ENCODE measurements around the gene KNDC1.

The KNDC1 gene

GRCh38 chr10:133158437-133158755 lies 1.6 kb upstream of the KNDC1 start:
- no peak overlapping the region for H3K23ac ChIP-seq (ENCODE audit: low read length)
- no peak overlapping the region for H3K14ac ChIP-seq (ENCODE audit: low read length)
- H2AFZ ChIP-seq (ENCODE audit: insufficient read depth, low read length, poor library complexity) = no peak overlapping the region
- H2BK5ac ChIP-seq (ENCODE audit: low read depth, low read length, poor library complexity) = no peak overlapping the region
- no peak overlapping the region for H3K4ac ChIP-seq (ENCODE audit: low read depth, low read length)
- DNase-seq = no peak
- H3K18ac ChIP-seq (ENCODE audit: low read length) = no peak overlapping the region
- H2AK5ac ChIP-seq (ENCODE audit: low read length) = no peak overlapping the region
- H3K79me1 ChIP-seq (ENCODE audit: low read length) = no peaks in the 10 kb centered on the region
- H3K4me3 ChIP-seq (ENCODE audit: low read depth, low read length) = no peak overlapping the region
- WGBS (ENCODE audit: extremely low coverage, insufficient coverage, insufficient read length) = no CpG with 5 or more reads among the region's 12 CpGs
- no peaks in the 10 kb centered on the region for H3K79me2 ChIP-seq (ENCODE audit: control insufficient read depth, insufficient read depth, low read length, poor library complexity)
- H4K12ac ChIP-seq (ENCODE audit: low read depth, low read length) = no peak overlapping the region
- no peak overlapping the region for H3K27ac ChIP-seq (ENCODE audit: low read depth, low read length)
- H2BK12ac ChIP-seq (ENCODE audit: low read length) = no peak overlapping the region
- no peaks in the 10 kb centered on the region for H3K36me3 ChIP-seq (ENCODE audit: control insufficient read depth in 1 of 2, insufficient read depth in 2 of 2, low read length in 2 of 2)
- no peak overlapping the region for H3K4me2 ChIP-seq (ENCODE audit: low read length)
- no peak overlapping the region for H4K8ac ChIP-seq (ENCODE audit: low read depth, low read length)
- H3K9ac ChIP-seq (ENCODE audit: low read length) = no peak overlapping the region
- peaks cover 0 to 11% of the 10 kb centered on the region in 2 experiments for H3K4me1 ChIP-seq (ENCODE audit: control insufficient read depth in 1 of 2, insufficient read depth in 2 of 2, low read length in 2 of 2)
- H2BK120ac ChIP-seq (ENCODE audit: insufficient read depth, low read length, poor library complexity) = no peak overlapping the region
- H4K91ac ChIP-seq (ENCODE audit: low read depth, low read length) = no peak overlapping the region
- peaks cover 2% of the 10 kb centered on the region for H3K27me3 ChIP-seq (ENCODE audit: insufficient read depth, low read length)
- peaks cover 5% of the 10 kb centered on the region for H3K9me3 ChIP-seq (ENCODE audit: insufficient read depth, low read depth, low read length)

- H3K4me1 ChIP-seq (ENCODE audit: control insufficient read depth in 1 of 2, insufficient read depth in 2 of 2, low read length in 2 of 2) = peaks cover 0 to 11% of the 10 kb centered on the region in 2 experiments
- no CpG with 5 or more reads among the region's 23 CpGs for WGBS (ENCODE audit: extremely low coverage, insufficient coverage, insufficient read length)
- no peaks in the 10 kb centered on the region for H3K79me1 ChIP-seq (ENCODE audit: low read length)
- H3K14ac ChIP-seq (ENCODE audit: low read length) = no peak overlapping the region
- H4K8ac ChIP-seq (ENCODE audit: low read depth, low read length) = no peak overlapping the region
- peaks cover 5% of the 10 kb centered on the region for H3K9me3 ChIP-seq (ENCODE audit: insufficient read depth, low read depth, low read length)
- no peak for DNase-seq
- H2BK5ac ChIP-seq (ENCODE audit: low read depth, low read length, poor library complexity) = no peak overlapping the region
- H3K4ac ChIP-seq (ENCODE audit: low read depth, low read length) = no peak overlapping the region
- H2BK12ac ChIP-seq (ENCODE audit: low read length) = no peak overlapping the region
- H3K27me3 ChIP-seq (ENCODE audit: insufficient read depth, low read length) = peaks cover 2% of the 10 kb centered on the region
- H3K18ac ChIP-seq (ENCODE audit: low read length) = no peak overlapping the region
- H3K27ac ChIP-seq (ENCODE audit: low read depth, low read length) = no peak overlapping the region
- no peak overlapping the region for H2AFZ ChIP-seq (ENCODE audit: insufficient read depth, low read length, poor library complexity)
- no peak overlapping the region for H4K91ac ChIP-seq (ENCODE audit: low read depth, low read length)
- no peak overlapping the region for H3K23ac ChIP-seq (ENCODE audit: low read length)
- no peak overlapping the region for H4K12ac ChIP-seq (ENCODE audit: low read depth, low read length)
- H3K9ac ChIP-seq (ENCODE audit: low read length) = no peak overlapping the region
- no peak overlapping the region for H2BK120ac ChIP-seq (ENCODE audit: insufficient read depth, low read length, poor library complexity)
- no peaks in the 10 kb centered on the region for H3K79me2 ChIP-seq (ENCODE audit: control insufficient read depth, insufficient read depth, low read length, poor library complexity)
- no peak overlapping the region for H3K4me3 ChIP-seq (ENCODE audit: low read depth, low read length)
- H3K36me3 ChIP-seq (ENCODE audit: control insufficient read depth in 1 of 2, insufficient read depth in 2 of 2, low read length in 2 of 2) = no peaks in the 10 kb centered on the region
- no peak overlapping the region for H3K4me2 ChIP-seq (ENCODE audit: low read length)
- H2AK5ac ChIP-seq (ENCODE audit: low read length) = no peak overlapping the region
These were observed 1.0 kb upstream of the KNDC1 start for GRCh38 chr10:133158756-133159610.

- Histone ChIP-seq H3K9me3 (ENCODE audit: insufficient read depth, low read depth, low read length) (peaks cover 5% of the 10 kb centered on the region), H3K4me3 (ENCODE audit: low read depth, low read length) (no peak overlapping the region), H3K79me2 (ENCODE audit: control insufficient read depth, insufficient read depth, low read length, poor library complexity) (no peaks in the 10 kb centered on the region), H3K9ac (ENCODE audit: low read length) (no peak overlapping the region), H4K91ac (ENCODE audit: low read depth, low read length) (no peak overlapping the region), H2AK5ac (ENCODE audit: low read length) (no peak overlapping the region), H3K27ac (ENCODE audit: low read depth, low read length) (no peak overlapping the region), H3K4ac (ENCODE audit: low read depth, low read length) (no peak overlapping the region), H2BK120ac (ENCODE audit: insufficient read depth, low read length, poor library complexity) (no peak overlapping the region), H2BK5ac (ENCODE audit: low read depth, low read length, poor library complexity) (no peak overlapping the region), H3K36me3 (ENCODE audit: control insufficient read depth in 1 of 2, insufficient read depth in 2 of 2, low read length in 2 of 2) (no peaks in the 10 kb centered on the region), H3K4me2 (ENCODE audit: low read length) (no peak overlapping the region), H3K18ac (ENCODE audit: low read length) (no peak overlapping the region), H3K27me3 (ENCODE audit: insufficient read depth, low read length) (peaks cover 2% of the 10 kb centered on the region), H4K12ac (ENCODE audit: low read depth, low read length) (no peak overlapping the region), H4K8ac (ENCODE audit: low read depth, low read length) (no peak overlapping the region), H3K4me1 (ENCODE audit: control insufficient read depth in 1 of 2, insufficient read depth in 2 of 2, low read length in 2 of 2) (peaks cover 0 to 11% of the 10 kb centered on the region in 2 experiments), H3K14ac (ENCODE audit: low read length) (no peak overlapping the region), H3K79me1 (ENCODE audit: low read length) (no peaks in the 10 kb centered on the region), H2AFZ (ENCODE audit: insufficient read depth, low read length, poor library complexity) (no peak overlapping the region), H2BK12ac (ENCODE audit: low read length) (no peak overlapping the region), H3K23ac (ENCODE audit: low read length) (no peak overlapping the region)
- WGBS (ENCODE audit: extremely low coverage, insufficient coverage, insufficient read length) = no CpG with 5 or more reads among the region's 18 CpGs
- DNase-seq = no peak
These were observed 439 bp upstream of the KNDC1 start for GRCh38 chr10:133159611-133159949.

- no CpG with 5 or more reads among the region's 29 CpGs for WGBS (ENCODE audit: extremely low coverage, insufficient coverage, insufficient read length)
- Histone ChIP-seq H2AK5ac (ENCODE audit: low read length) (no peak overlapping the region), H3K4me1 (ENCODE audit: control insufficient read depth in 1 of 2, insufficient read depth in 2 of 2, low read length in 2 of 2) (peaks cover 0 to 11% of the 10 kb centered on the region in 2 experiments), H3K27ac (ENCODE audit: low read depth, low read length) (no peak overlapping the region), H3K4me2 (ENCODE audit: low read length) (peak overlapping the region; percentile 82), H3K9ac (ENCODE audit: low read length) (no peak overlapping the region), H3K4me3 (ENCODE audit: low read depth, low read length) (peak overlapping the region; percentile 70), H3K9me3 (ENCODE audit: insufficient read depth, low read depth, low read length) (peaks cover 8% of the 10 kb centered on the region), H3K27me3 (ENCODE audit: insufficient read depth, low read length) (peaks cover 2% of the 10 kb centered on the region), H3K18ac (ENCODE audit: low read length) (no peak overlapping the region), H3K4ac (ENCODE audit: low read depth, low read length) (no peak overlapping the region), H3K36me3 (ENCODE audit: control insufficient read depth in 1 of 2, insufficient read depth in 2 of 2, low read length in 2 of 2) (no peaks in the 10 kb centered on the region), H4K12ac (ENCODE audit: low read depth, low read length) (no peak overlapping the region), H3K79me1 (ENCODE audit: low read length) (no peaks in the 10 kb centered on the region), H3K23ac (ENCODE audit: low read length) (no peak overlapping the region), H3K14ac (ENCODE audit: low read length) (no peak overlapping the region), H2BK120ac (ENCODE audit: insufficient read depth, low read length, poor library complexity) (no peak overlapping the region), H3K79me2 (ENCODE audit: control insufficient read depth, insufficient read depth, low read length, poor library complexity) (no peaks in the 10 kb centered on the region), H2AFZ (ENCODE audit: insufficient read depth, low read length, poor library complexity) (no peak overlapping the region), H4K91ac (ENCODE audit: low read depth, low read length) (no peak overlapping the region), H2BK12ac (ENCODE audit: low read length) (no peak overlapping the region), H2BK5ac (ENCODE audit: low read depth, low read length, poor library complexity) (no peak overlapping the region), H4K8ac (ENCODE audit: low read depth, low read length) (no peak overlapping the region)
- no peak for DNase-seq
These were observed 930 bp downstream of the KNDC1 start for GRCh38 chr10:133160826-133161471.

Measured in trophoblast cell (in vitro differentiated cells and primary cell).